DMS114 treated with DMSO at 0.1 percent for 48 hours (cell line): Measurements from ENCODE around the gene PPP4R3B.

Source experiments
- DNase-seq: peaks from one replicate; lab custom pipeline; 2025; ENCODE audit not compliant: unreplicated experiment; lab: John Stamatoyannopoulos, UW

PPP4R3B gene

DNA sequence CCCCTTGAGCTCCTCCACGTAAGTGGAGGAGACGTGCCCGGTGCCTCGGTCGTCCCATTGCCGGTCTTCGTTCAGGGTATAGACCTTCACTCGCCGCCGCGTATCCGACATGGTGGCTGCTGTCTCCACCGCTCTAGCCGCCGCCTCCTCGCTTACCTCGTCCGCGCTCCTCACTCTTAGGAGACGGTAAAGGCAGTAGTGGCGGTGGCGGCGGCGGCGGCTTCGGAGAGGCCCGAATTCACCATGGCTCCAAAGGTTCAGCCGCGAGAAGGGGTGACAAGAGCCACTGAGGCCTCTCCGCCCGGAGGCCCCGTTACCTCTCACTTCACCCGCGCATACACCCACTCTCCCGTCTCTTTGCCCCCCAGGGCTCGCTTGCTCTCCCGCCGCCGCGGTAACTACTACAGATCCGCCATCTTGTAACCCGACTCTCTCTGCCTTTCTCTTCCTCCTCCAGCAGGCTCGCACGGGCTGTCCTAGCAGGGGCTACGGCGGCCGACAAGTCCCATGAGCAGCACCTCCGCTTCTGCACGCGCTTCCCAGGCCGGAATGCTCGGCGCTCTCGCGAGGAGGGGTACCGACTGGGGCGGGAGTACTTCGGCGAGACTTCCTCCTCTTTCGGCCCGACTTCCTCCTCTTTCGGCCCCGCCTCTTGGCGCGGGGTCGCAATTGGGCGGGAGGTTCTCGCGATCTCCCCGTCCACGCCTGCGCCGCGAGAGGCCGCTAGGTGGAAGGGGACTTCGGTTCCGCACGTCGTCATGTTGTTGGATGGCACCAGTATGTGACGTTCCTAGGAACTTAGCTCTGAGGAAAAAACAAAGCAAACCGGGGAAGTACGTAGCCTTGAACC is at the start of gene PPP4R3B:
Gene PPP4R3B, minus strand, starts transcription at position 448 of the 850 bp plus-strand sequence. Its CDS starts 337 bp downstream, at position 111.
- DNase-seq = peak; percentile 96

DNA sequence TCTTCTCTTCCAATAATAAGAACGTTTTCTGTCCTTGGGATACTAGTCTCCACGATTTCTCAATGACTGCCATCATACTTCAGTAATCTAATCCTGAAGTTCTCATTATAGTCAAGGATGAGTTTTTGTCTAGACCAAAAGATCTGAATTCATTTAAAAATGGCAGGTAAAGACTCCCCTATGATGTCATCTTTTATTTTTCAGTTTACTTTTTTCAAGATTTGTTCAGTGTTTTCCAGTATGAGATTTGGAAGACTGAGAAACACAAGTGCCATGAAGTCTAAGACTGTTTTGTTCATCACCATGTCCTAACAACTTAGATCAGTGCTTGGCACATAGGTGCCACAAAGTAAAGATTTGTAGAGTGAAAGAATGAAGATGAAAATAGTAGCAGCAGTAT is 35.8 kb upstream of the PPP4R3B start:
- no peak for DNase-seq

DNA sequence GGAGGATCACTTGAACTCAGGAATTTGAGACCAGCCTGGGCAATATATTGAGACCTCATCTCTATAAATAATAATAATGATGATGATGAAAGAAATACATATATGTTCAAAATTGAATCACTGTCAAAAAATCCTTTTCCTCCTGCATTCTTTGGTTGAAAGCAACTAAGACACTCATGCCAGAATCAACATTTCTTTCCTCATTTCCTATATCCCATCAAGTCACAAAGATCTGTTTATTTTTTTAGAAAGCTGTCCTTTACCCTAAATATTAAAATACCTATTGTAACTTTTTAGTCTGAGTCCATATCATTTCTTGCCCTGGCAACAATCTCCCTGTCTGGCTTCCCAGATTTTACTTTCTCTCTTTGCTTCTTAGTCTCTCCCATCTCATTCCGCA is 31.8 kb upstream of the PPP4R3B start:
- DNase-seq = no peak

DNA sequence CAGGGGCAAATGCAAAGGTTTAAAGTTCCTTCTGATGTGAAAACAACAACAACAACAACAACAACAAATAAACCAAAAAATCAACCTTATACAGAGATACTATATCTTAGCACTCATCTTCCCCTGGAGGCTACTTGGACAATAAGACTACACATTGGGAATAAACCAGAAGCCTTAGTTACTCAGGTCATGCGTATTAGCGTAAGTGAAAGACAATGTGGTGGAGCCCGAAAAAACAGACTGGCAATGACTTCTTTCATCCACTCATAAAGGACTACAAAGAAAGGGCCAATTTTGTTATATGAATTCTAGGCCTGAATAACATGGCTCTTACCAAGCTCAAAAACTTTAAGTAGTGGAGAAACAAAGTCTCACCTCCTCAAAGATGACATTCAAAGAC is 19.4 kb upstream of the PPP4R3B start:
- DNase-seq = no peak

DNA sequence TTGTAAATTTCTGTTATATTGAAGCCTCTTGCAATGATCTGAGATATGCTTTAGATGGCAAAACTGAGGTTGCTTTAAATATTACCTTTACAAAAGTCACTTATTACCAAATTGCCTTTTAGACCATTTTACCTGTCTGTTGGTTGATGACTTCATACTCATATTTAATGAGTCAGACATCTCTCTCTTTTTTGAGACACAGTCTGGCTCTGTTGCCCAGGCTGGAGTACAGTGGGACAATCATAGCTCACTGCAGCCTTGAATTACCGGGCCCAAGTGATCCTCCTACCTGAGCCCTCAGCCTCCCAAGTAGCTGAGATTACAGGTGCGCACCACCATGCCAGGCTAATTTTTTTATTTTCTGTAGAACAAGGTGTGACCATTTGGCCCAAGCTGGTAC is 11.5 kb upstream of the PPP4R3B start:
- no peak for DNase-seq

DNA sequence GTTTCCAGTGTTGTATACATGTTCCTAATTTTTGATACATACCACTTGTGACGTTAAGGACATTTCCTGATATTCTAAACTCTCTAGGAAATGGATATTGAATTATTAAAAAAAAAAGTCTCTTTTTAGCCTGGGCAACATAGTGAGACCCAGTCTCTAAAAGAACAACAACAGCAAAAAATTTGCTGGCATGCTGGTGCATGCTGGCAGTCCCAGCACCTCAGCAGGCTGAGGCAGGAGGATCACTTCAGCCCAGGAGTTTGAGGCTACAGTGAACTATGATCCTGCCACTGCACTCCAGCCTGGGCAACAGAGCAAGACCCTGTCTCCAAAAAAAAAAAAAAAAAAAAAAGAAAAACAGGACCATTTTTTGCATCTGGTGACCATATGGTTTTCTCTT is 10.5 kb upstream of the PPP4R3B start:
- DNase-seq = no peak

DNA sequence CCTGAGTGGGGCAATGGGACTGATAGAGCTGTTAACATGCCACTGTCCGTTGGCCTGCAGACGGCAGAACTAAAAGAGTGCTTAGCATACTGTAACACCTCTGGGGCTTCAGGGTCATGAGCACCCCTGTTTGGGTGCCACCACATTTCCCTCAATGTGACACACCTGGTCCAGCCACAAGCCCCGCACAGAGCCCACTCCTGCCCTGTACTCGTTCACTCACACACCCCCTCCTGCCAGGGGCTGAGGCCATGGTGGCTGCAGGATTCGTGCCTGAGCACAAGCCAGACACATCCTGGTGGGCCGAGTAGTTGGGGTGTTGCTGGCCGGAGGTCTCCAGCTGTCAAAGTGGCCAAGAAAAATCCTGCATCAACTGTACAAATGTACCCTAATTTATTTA is 4.4 kb upstream of the PPP4R3B start:
- DNase-seq = no peak

DNA sequence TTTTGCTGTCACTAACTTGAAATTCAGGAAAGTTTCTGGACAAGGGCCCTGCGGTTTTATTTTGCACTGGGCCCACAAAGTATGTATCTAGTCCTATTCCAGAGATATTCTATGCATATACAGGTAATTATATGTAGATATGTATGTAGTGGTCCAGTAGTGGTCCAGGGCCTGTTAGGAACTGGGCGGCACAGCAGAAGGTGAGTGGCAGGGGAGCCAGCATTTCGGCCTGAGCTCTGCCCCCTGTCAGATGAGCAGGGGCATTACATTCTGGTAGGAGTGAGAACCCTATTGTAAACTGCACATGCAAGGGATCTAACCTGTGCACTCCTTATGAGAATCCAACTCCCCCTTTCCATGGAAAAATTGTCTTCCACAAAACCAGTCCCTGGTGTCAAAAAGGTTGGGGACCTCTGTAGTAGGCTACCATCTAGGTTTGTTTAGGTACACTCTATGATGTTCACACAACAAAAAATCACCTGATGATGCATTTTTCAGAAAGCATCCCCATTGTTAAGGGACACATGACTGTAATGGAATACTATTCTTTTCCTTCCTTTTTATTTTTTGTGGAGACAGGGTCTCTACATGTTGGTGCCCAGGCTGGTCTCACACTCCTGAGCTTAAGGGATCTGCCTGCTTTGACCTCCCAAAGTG is 2.8 kb upstream of the PPP4R3B start:
- no peak for DNase-seq

DNA sequence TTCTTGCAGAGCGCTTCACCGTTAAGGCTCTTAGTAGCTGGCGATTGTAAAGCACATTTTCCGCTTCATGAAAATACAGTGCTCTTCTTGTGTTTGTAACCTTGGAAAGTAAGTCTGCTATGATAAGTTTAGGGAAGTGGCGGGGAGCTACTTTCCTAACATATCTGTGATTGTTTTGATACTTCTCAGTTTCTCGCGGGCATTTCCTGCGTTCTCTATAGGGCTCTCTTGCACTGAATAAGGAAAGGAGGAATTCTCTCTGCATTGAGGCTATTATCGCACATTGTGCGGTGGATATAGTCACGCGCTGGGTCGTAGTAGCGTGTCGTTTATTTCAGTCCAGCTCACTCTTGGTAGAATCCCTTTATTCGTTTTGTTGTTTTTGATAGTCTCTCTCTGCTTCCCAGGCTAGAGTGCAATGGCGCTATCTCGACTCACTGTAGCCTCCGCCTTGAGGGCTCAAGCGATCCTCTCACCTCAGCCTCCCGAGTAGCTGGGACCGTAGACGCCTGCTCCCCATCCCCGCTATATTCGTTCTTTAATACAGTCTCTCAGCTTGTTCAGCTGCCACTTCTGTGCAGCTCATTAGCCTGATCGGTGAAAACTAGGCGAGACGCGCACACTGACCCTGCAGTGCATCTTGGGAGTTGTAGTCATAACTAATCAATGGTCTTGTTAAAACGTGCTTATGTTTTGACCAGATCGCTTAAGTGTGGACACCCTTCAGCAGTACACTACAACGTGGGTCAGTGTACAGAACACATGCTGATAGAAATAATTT is 1.0 kb upstream of the PPP4R3B start:
- peak; percentile 62 for DNase-seq

DNA sequence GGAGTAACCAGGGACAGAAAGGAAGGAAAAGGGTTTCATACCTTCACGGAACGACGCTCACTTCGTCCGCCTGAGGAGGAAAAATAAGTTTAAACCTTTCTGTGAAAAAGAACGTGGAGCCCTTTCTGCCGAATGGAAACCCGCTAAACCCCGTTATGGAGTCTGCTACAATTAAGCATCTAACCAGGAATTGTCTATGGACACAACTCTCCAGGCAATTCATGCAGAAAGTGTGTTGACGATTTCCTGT is 528 bp upstream of the PPP4R3B start:
- DNase-seq = no peak

DNA sequence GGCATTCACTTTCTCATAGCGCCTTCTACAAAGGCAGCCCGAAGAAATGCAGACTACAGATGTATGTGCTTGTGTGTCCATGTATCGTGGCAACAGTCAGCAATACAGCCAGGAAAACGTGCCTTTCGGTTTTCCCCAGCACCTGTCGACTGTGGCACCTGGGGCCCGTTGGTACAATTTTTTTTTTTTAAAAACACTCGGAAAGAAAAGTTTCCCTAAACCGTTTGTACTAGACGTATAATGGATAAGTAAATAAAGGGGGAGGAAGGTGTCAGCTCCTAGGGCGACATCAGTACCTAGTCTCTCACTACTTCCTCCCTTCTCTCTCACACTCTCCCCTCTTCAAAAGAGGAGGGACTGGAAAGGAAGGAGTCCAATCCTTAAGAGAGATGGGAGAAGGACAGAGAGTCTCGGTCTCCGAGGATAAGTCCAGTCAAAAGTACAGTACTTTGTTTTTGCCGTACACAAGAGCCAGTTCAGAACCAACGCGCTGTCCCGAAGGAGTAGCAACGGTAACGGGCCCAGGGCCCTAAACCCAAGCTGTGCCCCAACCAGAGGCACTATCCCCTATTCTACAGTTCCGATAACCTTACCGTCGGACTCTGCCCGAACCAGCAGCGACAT is 759 bp downstream of the PPP4R3B start:
- peak; percentile 70 for DNase-seq

DNA sequence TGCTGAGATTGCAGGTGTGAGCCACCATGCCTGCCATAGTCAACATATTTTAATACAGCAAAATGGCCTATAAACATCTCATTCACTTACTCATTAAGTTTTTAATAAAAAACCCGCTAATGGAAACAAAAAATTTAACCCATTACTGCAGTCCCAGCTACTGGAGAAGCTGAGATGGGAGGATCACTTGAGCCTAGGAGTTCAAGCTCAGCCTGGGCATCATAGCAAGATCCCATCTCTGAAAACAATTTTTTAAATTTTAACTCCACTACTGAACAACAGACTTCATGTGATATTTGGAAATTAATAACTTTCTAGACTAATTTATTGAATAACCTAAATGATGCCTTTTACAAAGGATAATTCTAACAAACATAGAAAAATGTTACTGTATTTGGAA is 5.4 kb downstream of the PPP4R3B start:
- no peak for DNase-seq

DNA sequence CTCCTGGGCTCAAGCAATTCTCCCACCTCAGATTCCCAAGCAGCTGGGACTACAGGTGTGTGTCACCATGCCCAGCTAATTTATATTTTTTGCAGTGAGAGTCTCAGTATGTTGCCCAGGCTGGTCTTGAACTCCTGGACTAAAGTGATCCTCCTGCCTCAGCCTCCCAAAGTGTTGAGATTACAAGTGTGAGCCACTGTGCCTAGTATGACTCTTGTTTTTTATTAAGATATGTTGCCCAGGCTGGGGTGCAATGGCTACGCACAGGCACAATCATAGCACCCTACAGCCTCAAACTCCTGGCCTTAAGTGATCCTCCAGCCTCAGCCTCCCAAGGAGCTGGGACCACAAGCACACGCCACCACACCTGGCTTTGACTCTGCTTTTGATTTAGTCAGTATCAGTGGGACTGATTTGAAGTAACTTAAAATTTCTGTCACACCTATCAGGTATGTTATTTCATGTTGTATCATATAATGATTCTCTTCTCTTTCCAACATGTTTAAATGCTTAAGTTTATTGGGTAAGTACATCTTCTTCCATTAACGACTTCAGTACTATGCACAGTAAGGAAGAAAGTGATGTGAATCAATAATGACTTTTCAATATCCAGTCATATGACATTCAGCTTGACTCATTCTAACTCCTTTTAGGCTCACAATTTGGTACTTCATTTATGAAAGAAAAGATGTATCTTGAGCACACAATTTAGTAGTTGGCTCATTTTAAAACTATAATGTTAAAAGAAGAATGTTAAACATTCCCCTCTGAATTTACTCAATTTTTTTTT is 6.3 kb downstream of the PPP4R3B start:
- no peak for DNase-seq

DNA sequence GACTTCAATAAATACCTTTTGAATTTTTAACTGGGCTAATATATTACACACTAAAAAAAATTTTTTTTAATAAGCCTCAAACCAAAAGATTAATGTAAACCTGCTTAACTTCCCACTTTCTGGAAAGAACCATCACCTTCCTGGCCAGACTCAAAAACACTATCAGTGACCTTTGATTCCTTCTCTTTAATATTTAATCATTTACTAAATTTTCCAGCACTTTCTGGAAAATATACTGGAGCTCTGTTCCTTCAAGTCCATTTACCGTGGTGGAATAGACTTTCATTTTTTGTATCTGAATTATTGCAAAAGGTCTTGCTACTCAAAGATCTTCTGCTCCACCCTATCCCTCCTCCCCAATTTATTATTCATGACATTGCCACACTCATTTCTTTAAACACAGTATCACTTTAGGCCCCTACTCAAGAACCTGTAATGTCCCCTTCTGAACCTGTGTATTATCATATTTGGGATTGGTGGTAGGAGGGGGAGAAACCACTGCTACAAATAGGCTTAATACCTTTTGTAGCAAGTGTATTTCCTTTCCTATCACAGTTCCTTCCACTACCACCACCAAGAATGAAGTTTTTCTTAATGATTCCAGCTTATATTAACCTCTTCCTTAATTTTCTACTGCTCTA is 7.4 kb downstream of the PPP4R3B start:
- DNase-seq = no peak

DNA sequence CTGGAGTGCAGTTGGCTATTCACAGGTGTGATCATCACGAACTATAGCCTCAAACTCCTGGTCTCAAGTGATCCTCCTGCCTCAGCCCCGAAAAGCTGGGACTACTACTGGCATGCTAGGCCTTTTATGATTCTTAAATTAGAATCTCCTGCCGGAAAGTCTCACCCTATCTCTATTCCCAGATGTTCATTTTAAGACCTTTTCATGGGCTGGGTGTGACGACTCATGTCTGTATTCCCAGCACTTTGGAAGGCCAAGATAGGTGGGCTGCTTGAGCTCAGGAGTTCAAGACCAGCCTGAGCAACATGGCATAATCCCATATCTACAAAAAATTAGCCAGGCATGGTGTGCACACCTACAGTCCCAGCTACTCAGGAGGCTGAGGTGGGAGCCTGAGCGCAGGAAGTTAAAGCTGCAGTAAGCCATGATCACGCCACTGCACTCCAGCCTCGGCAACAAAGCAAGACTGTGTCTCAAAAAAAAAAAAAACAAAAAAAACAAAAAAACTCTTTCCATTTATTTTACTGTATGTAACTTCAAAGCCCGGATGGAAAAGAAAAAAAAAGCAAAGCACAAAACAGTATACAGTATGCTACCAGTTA is 8.1 kb downstream of the PPP4R3B start:
- no peak for DNase-seq

DNA sequence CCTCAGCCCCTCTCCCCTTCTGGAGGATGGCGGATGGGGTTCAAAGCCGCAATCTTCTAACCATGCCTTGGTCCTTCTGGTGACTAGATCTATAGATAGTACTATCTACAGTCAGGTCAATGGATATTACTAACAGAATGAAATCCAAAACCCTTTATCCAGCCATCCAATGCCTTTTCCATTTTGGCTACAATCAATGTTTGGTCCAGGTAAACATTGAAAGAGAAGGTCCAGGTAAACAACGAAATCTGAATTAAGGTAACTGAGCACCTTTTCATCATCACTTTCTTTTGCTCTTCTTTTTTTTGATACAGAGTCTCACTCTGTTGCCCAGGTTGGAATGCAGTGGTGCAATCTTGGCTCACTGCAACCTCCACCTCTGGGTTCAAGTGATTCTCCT is 9.7 kb downstream of the PPP4R3B start:
- no peak for DNase-seq

DNA sequence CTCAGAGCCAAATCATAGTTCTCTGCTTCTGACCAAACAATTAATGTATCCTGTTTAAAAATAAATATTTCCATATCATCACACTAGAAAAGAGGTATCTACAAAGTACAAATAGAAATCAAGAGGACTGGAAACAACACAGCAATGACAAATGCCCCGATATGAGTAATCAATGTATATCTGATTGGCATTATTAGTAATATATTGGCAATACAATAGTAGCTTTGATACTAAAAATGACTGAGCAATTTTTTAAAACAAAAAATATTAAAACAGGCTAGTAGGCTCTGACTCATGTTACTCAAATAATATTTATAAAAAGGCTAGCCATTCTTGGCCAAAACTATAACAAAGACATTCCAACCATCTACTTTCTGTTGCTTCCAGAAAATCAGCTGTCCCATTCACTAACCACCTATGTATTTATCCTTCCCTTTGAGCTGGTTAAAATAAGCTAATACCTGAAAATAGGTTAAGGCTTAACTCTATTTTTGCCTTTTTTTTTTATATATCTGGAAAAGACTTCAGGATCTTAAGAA is 13.3 kb downstream of the PPP4R3B start:
- no peak for DNase-seq

DNA sequence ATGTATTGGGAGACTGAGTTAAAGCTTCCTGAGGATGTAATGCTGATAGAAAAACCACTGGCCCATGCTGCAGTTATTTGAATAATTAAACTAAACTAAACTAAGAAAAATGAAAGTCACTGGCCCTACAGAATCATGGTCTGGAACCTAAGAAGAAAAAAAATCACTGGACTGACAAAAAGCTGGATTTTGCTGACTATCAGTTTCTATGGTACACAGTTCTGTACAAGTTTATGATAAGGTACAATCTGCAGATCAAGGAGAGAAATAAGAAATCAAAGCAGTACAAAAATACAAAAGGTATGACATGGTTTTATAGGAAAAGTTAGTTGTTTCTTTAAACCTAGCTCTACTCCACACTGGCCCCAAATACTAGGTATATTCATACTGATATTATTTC is 15.6 kb downstream of the PPP4R3B start:
- DNase-seq = no peak

DNA sequence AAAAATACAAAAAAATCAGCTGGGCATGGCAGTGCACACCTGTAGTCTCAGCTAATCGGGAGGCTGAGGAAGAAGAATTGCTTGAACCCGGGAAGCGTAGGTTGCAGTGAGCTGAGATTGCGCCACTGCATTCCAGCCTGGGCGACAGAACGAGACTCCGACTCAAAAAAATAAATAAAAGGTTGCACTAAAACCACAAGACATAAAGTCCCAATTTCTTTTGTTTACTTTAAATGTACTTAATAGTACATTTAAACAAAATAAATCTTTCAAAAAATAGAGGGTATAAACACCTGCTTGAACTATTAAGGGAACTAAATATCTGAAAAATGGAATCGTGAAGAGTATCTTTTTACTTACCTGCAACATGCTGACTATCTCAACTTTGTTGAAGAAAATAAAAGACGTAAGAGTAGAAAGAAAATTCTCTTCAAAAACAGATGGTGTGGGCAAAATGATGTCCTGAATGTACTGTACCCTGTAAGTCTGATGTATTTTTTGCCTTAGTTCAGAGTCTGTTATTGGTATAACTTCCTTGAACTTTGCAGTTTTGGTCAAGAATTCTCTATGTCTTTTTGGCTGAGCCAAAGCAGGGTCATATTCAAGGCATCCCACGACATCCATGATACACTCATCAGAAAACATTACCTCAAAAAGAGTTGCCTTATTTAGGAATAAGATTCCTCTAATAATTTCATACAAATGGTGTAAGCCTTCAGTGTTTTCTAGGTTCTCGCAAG is 19.2 kb downstream of the PPP4R3B start:
- DNase-seq = no peak
